ENCODE results near the gene SLC30A2. TPM values are rescaled to one million over a fixed set of nuclear protein-coding genes. Genes with fewer than 3 reads are reported as not detected.

Gene SLC30A2
- total and polyA plus RNA-seq, 2 of the 13 experiments (the other 11 are each of a cell fraction or from before 2014, with no cell fraction given) = not detected

DNA sequence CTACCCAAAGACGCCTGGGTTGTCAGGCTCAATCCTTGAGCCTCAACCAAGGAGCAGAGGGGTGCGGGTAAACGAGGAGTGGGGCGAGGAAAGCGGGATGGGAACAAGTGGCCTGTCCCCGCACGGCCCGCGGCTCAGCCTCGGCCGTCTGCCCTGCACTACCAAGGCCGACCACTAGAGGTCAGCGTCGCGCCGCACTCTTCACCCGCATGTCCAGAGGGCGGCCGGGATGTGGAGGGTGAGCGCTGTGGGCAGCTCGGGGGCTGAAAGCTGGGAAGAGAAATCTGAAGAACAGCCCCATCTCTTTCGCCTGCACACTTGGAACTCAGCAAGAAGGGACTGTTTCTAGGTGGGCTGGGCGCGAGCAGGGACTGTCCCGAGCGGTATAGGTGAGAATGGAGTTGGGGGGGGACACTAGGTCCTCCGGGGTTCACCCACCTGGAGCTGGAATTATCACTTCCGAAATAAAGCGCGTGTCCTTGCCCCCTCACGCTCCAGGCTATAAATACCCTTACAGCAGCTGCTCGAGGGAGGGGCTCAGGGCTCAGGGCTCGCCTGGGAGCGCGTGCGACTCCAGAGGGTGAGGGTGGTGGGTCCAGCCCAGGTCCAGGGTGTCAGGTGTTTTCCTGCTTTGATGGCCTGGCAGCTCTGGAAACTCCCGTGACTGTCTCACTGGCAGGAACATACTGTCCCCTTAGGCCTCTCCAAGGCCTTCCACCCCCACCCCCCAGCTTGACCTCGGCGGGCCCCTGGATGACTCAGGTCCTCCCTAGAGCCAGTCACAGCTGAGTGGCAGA lies 9.8 kb downstream of the SLC30A2 start (continued):
- TF ChIP-seq, protein P1, sequence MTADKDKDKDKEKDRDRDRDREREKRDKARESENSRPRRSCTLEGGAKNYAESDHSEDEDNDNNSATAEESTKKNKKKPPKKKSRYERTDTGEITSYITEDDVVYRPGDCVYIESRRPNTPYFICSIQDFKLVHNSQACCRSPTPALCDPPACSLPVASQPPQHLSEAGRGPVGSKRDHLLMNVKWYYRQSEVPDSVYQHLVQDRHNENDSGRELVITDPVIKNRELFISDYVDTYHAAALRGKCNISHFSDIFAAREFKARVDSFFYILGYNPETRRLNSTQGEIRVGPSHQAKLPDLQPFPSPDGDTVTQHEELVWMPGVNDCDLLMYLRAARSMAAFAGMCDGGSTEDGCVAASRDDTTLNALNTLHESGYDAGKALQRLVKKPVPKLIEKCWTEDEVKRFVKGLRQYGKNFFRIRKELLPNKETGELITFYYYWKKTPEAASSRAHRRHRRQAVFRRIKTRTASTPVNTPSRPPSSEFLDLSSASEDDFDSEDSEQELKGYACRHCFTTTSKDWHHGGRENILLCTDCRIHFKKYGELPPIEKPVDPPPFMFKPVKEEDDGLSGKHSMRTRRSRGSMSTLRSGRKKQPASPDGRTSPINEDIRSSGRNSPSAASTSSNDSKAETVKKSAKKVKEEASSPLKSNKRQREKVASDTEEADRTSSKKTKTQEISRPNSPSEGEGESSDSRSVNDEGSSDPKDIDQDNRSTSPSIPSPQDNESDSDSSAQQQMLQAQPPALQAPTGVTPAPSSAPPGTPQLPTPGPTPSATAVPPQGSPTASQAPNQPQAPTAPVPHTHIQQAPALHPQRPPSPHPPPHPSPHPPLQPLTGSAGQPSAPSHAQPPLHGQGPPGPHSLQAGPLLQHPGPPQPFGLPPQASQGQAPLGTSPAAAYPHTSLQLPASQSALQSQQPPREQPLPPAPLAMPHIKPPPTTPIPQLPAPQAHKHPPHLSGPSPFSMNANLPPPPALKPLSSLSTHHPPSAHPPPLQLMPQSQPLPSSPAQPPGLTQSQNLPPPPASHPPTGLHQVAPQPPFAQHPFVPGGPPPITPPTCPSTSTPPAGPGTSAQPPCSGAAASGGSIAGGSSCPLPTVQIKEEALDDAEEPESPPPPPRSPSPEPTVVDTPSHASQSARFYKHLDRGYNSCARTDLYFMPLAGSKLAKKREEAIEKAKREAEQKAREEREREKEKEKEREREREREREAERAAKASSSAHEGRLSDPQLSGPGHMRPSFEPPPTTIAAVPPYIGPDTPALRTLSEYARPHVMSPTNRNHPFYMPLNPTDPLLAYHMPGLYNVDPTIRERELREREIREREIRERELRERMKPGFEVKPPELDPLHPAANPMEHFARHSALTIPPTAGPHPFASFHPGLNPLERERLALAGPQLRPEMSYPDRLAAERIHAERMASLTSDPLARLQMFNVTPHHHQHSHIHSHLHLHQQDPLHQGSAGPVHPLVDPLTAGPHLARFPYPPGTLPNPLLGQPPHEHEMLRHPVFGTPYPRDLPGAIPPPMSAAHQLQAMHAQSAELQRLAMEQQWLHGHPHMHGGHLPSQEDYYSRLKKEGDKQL (CRISPR knock-in tag; IDR thresholded peaks at IDR 0.05; ENCODE audit: low read depth) = no peak
- TF ChIP-seq CCAR2 (optimal IDR thresholded peaks at IDR 0.05; ENCODE audit: low read depth, low read length) = no peak
- no peak for TF ChIP-seq HOXD1 (CRISPR knock-in tag; IDR thresholded peaks at IDR 0.05)
- TF ChIP-seq HCFC1 (IDR thresholded peaks at IDR 0.05; ENCODE audit: low read depth, low read length) = no peak
- no peak for TF ChIP-seq RFX5 (IDR thresholded peaks at IDR 0.05; ENCODE audit: low read depth, low read length)
- 0 out of 2 replicates have a peak, but pooled peaks have one; percentile 31 for TF ChIP-seq REPIN1 (CRISPR knock-in tag; IDR thresholded peaks at IDR 0.05; ENCODE audit: borderline replicate concordance, low read depth)
- no peak for TF ChIP-seq KDM3A (CRISPR knock-in tag; IDR thresholded peaks at IDR 0.05; ENCODE audit: low read depth)
- no peak for TF ChIP-seq NCOA1 (CRISPR knock-in tag; IDR thresholded peaks at IDR 0.05)
- TF ChIP-seq, protein P2, sequence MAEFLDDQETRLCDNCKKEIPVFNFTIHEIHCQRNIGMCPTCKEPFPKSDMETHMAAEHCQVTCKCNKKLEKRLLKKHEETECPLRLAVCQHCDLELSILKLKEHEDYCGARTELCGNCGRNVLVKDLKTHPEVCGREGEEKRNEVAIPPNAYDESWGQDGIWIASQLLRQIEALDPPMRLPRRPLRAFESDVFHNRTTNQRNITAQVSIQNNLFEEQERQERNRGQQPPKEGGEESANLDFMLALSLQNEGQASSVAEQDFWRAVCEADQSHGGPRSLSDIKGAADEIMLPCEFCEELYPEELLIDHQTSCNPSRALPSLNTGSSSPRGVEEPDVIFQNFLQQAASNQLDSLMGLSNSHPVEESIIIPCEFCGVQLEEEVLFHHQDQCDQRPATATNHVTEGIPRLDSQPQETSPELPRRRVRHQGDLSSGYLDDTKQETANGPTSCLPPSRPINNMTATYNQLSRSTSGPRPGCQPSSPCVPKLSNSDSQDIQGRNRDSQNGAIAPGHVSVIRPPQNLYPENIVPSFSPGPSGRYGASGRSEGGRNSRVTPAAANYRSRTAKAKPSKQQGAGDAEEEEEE (CRISPR knock-in tag; IDR thresholded peaks at IDR 0.05; ENCODE audit: borderline replicate concordance) = no peak
- TF ChIP-seq ZNF629 (CRISPR knock-in tag; conservative IDR thresholded peaks at IDR 0.05) = no peak
- TF ChIP-seq NR2F6 (IDR thresholded peaks at IDR 0.05) = peak; percentile 45; the same call in 1 of the 2 replicates
- peak; percentile 32; the same call in 1 of the 2 replicates for TF ChIP-seq NR2F6 (CRISPR knock-in tag; IDR thresholded peaks at IDR 0.05)
- TF ChIP-seq, protein P3, sequence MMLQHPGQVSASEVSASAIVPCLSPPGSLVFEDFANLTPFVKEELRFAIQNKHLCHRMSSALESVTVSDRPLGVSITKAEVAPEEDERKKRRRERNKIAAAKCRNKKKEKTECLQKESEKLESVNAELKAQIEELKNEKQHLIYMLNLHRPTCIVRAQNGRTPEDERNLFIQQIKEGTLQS (CRISPR knock-in tag; IDR thresholded peaks at IDR 0.05) = 0 out of 2 replicates have a peak, but pooled peaks have one; percentile 28
- no peak for TF ChIP-seq PCBP2 (optimal IDR thresholded peaks at IDR 0.05; ENCODE audit: low read depth, low read length, poor library complexity, severe bottlenecking)
- no peak for TF ChIP-seq CBX2 (IDR thresholded peaks at IDR 0.05; ENCODE audit: low read depth, low read length)
- TF ChIP-seq CBX2 (CRISPR knock-in tag; IDR thresholded peaks at IDR 0.05; ENCODE audit: low read depth) = no peak
- 0 out of 2 replicates have a peak, but pooled peaks have one; percentile 19 for TF ChIP-seq ZNF510 (CRISPR knock-in tag; IDR thresholded peaks at IDR 0.05; ENCODE audit: low read depth)
- TF ChIP-seq DNMT3B (CRISPR knock-in tag; conservative IDR thresholded peaks at IDR 0.05) = no peak
- peak; percentile 55 for TF ChIP-seq TAF15 (IDR thresholded peaks at IDR 0.05; ENCODE audit: low read depth, low read length, poor library complexity, severe bottlenecking)
- no peak for TF ChIP-seq GTF2F1 (IDR thresholded peaks at IDR 0.05; ENCODE audit: low read length)
- TF ChIP-seq, protein P4, sequence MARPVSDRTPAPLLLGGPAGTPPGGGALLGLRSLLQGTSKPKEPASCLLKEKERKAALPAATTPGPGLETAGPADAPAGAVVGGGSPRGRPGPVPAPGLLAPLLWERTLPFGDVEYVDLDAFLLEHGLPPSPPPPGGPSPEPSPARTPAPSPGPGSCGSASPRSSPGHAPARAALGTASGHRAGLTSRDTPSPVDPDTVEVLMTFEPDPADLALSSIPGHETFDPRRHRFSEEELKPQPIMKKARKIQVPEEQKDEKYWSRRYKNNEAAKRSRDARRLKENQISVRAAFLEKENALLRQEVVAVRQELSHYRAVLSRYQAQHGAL (CRISPR knock-in tag; IDR thresholded peaks at IDR 0.05; ENCODE audit: not compliant biosample characterization) = no peak
- TF ChIP-seq SIN3A (IDR thresholded peaks at IDR 0.05; ENCODE audit: borderline replicate concordance, low read depth, low read length) = no peak
- 0 out of 2 replicates have a peak, but pooled peaks have one; percentile 23 for TF ChIP-seq SALL2 (CRISPR knock-in tag; IDR thresholded peaks at IDR 0.05)
